ENCODE data around the gene NEUROG3.

Gene NEUROG3

GRCh38 chr10:69614130-69614529, 40.9 kb upstream of the NEUROG3 start:
- H3K9me3 ChIP-seq, result no peaks in the 10 kb centered on the region
- no peaks in the 10 kb centered on the region for H3K36me3 ChIP-seq
- H3K27ac ChIP-seq, result no peak overlapping the region
- no peak overlapping the region for H3K4me3 ChIP-seq (ENCODE audit: low read depth in 1 of 2, low read length in 1 of 2)
- no peaks in the 10 kb centered on the region for H3K4me1 ChIP-seq (ENCODE audit: control insufficient read depth in 1 of 2, insufficient read depth in 1 of 2, low read depth in 1 of 2, low read length in 1 of 2)
- peaks cover 13% of the 10 kb centered on the region for H3K27me3 ChIP-seq
- TF ChIP-seq CTCF (IDR thresholded peaks at IDR 0.05), result no peak

- Histone ChIP-seq H3K4me1 (ENCODE audit: control insufficient read depth in 1 of 2, insufficient read depth in 1 of 2, low read depth in 1 of 2, low read length in 1 of 2) (no peaks in the 10 kb centered on the region), H3K27me3 (peaks cover 22% of the 10 kb centered on the region), H3K27ac (no peak overlapping the region), H3K4me3 (ENCODE audit: low read depth in 1 of 2, low read length in 1 of 2) (no peak overlapping the region), H3K9me3 (no peaks in the 10 kb centered on the region), H3K36me3 (no peaks in the 10 kb centered on the region)
- no peak for TF ChIP-seq CTCF (IDR thresholded peaks at IDR 0.05)
Observed at GRCh38 chr10:69612760-69613159, 39.5 kb upstream of the NEUROG3 start.

GRCh38 chr10:69609077-69609476, 35.9 kb upstream of the NEUROG3 start:
- H3K36me3 ChIP-seq, result no peaks in the 10 kb centered on the region
- peaks cover 28% of the 10 kb centered on the region for H3K27me3 ChIP-seq
- no peak for TF ChIP-seq CTCF (IDR thresholded peaks at IDR 0.05)
- H3K4me1 ChIP-seq (ENCODE audit: control insufficient read depth in 1 of 2, insufficient read depth in 1 of 2, low read depth in 1 of 2, low read length in 1 of 2), result no peaks in the 10 kb centered on the region
- H3K27ac ChIP-seq, result no peak overlapping the region
- no peaks in the 10 kb centered on the region for H3K9me3 ChIP-seq
- H3K4me3 ChIP-seq (ENCODE audit: low read depth in 1 of 2, low read length in 1 of 2), result no peak overlapping the region

GRCh38 chr10:69600761-69601330, 27.6 kb upstream of the NEUROG3 start:
- TF ChIP-seq CTCF (IDR thresholded peaks at IDR 0.05), result no peak
- no peak overlapping the region for H3K27ac ChIP-seq
- H3K27me3 ChIP-seq, result peaks cover 57% of the 10 kb centered on the region

GRCh38 chr10:69588358-69588757, 15.1 kb upstream of the NEUROG3 start:
- no peak overlapping the region for H3K4me3 ChIP-seq (ENCODE audit: low read depth in 1 of 2, low read length in 1 of 2)
- TF ChIP-seq CTCF (IDR thresholded peaks at IDR 0.05), result no peak
- no peaks in the 10 kb centered on the region for H3K9me3 ChIP-seq
- no peaks in the 10 kb centered on the region for H3K4me1 ChIP-seq (ENCODE audit: control insufficient read depth in 1 of 2, insufficient read depth in 1 of 2, low read depth in 1 of 2, low read length in 1 of 2)
- H3K36me3 ChIP-seq, result no peaks in the 10 kb centered on the region
- H3K27me3 ChIP-seq, result peaks cover 46% of the 10 kb centered on the region
- no peak overlapping the region for H3K27ac ChIP-seq

More at GRCh38 chr10:69600761-69601330, 27.6 kb upstream of the NEUROG3 start:
- Histone ChIP-seq H3K4me3 (ENCODE audit: low read depth in 1 of 2, low read length in 1 of 2) (no peak overlapping the region), H3K9me3 (no peaks in the 10 kb centered on the region), H3K36me3 (no peaks in the 10 kb centered on the region), H3K4me1 (ENCODE audit: control insufficient read depth in 1 of 2, insufficient read depth in 1 of 2, low read depth in 1 of 2, low read length in 1 of 2) (no peaks in the 10 kb centered on the region)

- H3K4me1 ChIP-seq (ENCODE audit: control insufficient read depth in 1 of 2, insufficient read depth in 1 of 2, low read depth in 1 of 2, low read length in 1 of 2), result no peaks in the 10 kb centered on the region
- peaks cover 82% of the 10 kb centered on the region for H3K27me3 ChIP-seq
- no peak overlapping the region for H3K27ac ChIP-seq
- H3K36me3 ChIP-seq, result no peaks in the 10 kb centered on the region
- no peaks in the 10 kb centered on the region for H3K9me3 ChIP-seq
- no peak overlapping the region for H3K4me3 ChIP-seq (ENCODE audit: low read depth in 1 of 2, low read length in 1 of 2)
- no peak for TF ChIP-seq CTCF (IDR thresholded peaks at IDR 0.05)
Observed at GRCh38 chr10:69584624-69585023, 11.4 kb upstream of the NEUROG3 start.

Measured in neutrophil (primary cell).